GM12801 (cell line): ENCODE results near the gene TRIM34.

Experiments used
- TF ChIP-seq, protein P1 (sequence below): IDR thresholded peaks from one replicate; pipeline ENCODE4 v1.5.1; 2011; ENCODE audit warnings: control low read depth; ENCODE audit not compliant: insufficient read length; ENCODE audit errors: extremely low read depth

Gene TRIM34

DNA sequence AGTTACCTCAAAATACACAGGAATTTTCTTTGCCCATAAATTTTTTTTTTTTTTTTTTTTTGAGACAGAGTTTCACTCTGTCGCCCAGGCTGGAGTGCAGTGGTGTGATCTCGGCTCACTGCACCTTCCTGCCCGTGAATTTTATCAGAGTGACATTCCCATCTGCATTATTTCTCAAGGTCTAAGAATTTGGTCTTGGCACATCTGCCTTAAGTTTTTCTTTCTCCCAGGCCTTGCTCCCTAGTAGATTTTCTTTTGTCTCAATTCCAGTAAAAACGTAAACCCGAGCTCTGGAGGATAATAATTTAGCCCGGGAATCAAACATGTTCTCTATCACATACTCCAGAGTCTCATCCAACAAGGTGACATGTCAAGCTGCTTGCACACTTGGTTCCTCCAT lies 16.0 kb upstream of the TRIM34 start:
- TF ChIP-seq, protein P1, sequence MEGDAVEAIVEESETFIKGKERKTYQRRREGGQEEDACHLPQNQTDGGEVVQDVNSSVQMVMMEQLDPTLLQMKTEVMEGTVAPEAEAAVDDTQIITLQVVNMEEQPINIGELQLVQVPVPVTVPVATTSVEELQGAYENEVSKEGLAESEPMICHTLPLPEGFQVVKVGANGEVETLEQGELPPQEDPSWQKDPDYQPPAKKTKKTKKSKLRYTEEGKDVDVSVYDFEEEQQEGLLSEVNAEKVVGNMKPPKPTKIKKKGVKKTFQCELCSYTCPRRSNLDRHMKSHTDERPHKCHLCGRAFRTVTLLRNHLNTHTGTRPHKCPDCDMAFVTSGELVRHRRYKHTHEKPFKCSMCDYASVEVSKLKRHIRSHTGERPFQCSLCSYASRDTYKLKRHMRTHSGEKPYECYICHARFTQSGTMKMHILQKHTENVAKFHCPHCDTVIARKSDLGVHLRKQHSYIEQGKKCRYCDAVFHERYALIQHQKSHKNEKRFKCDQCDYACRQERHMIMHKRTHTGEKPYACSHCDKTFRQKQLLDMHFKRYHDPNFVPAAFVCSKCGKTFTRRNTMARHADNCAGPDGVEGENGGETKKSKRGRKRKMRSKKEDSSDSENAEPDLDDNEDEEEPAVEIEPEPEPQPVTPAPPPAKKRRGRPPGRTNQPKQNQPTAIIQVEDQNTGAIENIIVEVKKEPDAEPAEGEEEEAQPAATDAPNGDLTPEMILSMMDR = no peak

DNA sequence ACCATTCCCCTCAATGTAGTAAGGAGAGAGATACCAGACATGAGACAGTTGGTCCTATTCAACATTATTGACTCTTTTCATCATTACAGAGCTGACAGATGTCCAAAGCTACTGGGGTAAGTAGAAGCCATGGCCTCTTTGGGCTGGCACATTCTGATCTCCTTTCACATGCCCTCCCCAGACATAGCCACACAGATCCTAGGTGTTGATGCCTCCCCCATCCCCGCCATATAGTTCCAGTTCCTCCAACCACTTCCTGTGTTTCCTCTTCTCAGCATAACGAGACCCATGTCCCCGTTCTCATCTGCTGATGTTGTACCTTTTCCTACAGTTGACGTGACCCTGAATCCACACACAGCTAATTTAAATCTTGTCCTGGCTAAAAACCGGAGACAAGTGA lies 14.4 kb upstream of the TRIM34 start:
- TF ChIP-seq, protein P1 = no peak

DNA sequence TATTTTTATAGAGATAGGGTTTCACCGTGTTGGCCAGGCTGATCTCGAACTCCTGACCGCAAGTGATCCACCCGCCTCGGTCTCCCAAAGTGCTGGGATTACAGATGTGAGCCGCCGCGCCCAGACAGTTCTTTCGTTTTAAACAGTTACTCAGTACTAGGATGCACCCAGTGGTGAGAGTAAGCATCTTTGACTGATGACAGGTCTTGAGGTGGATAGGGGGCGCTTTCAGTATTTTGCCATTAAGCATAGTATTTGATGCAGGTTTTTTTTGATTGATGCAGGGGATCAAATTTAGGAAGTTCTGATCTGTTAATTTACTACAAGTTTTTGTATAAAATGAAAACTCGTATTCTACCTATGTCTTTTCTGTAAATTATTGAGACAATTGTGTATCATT lies 13.2 kb upstream of the TRIM34 start:
- TF ChIP-seq, protein P1 = no peak

DNA sequence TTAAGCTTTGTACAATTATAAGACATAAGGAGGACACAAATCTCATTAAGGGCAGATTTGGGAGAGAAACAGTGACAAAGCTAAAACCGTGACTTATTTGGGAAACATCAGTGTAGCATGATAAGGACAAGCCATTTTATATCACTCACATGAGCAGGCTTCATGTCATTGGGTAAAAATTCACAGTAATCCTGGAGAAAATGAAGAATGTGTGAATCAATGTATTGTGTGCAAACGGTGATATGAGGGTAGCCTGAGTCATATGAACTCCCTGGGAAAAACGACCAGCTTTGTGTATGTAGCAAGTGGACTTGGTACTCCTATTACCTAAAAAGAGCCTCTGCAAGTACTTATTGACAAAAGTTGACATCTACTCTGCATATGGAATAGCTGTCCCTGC lies 6.0 kb upstream of the TRIM34 start:
- TF ChIP-seq, protein P1 = no peak

DNA sequence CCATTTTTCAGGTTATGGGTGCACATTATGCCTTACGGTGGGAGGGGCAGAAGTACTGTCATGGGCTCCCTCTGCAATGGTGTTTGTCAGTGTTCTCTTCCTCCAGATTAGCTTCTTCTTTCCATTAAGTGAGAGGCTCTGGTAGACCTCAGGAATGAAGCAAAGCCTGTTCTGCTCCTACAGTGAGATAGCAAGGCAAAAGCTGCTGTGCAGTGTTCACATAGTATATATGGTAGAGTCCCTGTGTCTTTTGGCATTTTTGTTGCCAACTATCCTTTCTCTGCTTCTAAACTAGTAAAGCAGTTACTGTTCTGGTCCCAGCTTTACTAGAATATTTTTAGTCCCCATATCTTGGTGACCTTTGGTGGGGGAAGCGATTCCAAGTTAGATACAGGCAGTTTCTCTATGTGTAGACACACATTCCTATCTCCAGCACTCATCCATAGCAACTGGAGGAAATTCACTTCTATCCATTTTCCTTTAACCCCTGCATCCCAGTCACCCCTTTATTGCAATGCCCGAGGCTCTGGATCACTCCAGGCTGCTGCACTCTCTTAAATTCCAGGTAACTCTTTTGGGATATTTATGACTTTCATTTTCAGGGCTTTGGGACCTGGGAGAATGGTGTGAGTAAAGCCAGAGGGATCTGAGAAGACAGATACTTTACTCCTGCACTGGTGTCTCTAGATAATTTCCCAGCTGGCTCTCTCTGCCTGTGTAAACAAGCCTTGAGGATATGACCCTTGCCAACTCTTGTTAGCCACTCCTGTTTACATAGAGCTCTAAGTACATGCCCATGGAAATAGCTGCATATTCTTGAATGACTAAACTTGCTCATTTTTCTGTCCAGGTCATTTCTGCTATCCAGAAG lies 3.9 kb upstream of the TRIM34 start:
- TF ChIP-seq, protein P1 = no peak

DNA sequence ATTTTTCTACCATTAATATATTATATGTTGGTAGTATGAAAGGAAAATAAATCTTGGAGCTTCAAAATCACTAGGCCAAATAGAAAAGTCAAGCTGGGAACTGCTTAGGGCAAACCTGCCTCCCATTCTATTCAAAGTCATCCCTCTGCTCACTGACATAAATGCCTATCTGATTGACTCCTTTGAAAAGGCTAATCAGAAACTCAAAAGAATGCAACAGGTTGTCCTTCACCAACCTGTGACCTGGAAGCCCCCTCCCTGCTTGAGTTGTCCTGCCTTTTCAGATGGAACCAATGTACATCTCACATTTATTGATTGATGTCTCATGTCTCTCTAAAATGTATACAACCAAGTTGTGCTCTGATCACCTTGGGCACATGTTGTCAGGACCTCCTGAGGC lies 3.2 kb upstream of the TRIM34 start:
- TF ChIP-seq, protein P1 = no peak

DNA sequence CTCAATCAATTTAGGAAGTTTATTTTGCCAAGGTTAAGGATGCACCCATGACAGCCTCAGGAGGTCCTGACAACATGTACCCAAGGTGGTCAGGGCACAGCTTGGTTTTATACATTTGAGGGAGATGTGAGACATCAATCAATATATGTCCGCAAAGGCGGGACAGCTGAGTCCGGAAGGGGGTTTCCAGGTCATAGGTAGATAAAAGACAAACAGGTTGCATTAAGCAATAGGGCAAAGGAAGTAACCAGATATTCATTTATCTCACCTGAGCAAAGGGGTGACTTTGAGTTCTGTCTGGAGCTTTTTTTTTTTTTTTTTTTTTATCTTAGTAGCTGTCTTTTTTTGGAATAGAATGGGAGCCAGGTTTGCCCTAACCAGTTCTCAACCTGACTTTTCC lies 2.0 kb upstream of the TRIM34 start:
- TF ChIP-seq, protein P1 = no peak
